Naive B cell (primary cell): ENCODE measurements around the gene RBM19. TPM values are rescaled to one million over a fixed set of nuclear protein-coding genes. Genes with fewer than 3 reads are reported as not detected.

Source experiments
- ATAC-seq, 2 donors: fragments of 150-1000 bp; cut with Tn5 transposase; 2 replicates each; pipeline ENCODE4 v1.10.0; 2021; ENCODE audit warnings: low read depth in 2 of 2, mild to moderate bottlenecking in 2 of 2, moderate library complexity in 2 of 2
- DNase-seq: peaks from one replicate; pipeline ENCODE4 v3.0.0; 2022
- H3K27ac Mint-ChIP-seq, 6 donors: one replicate each; pipeline ENCODE4 v1.8.0; 2020 to 2022; ENCODE audit warnings: mild to moderate bottlenecking in 6 of 6, mixed read lengths in 6 of 6, moderate library complexity in 5 of 6, inconsistent platforms in 2 of 6
- H3K27me3 Mint-ChIP-seq, 3 donors: one replicate each; pipeline ENCODE4 v1.8.0; 2021 to 2022; ENCODE audit warnings: mixed read lengths in 3 of 3, mild to moderate bottlenecking in 1 of 3
- H3K36me3 Mint-ChIP-seq, 2 donors: one replicate each; pipeline ENCODE4 v1.8.0; 2020 to 2022; ENCODE audit warnings: mixed read lengths in 2 of 2, inconsistent platforms in 1 of 2, mild to moderate bottlenecking in 1 of 2
- H3K4me1 Mint-ChIP-seq, 3 donors: one replicate each; pipeline ENCODE4 v1.8.0; 2020 to 2022; ENCODE audit warnings: mixed read lengths in 3 of 3, inconsistent platforms in 1 of 3, mild to moderate bottlenecking in 1 of 3, moderate library complexity in 1 of 3
- H3K4me3 Mint-ChIP-seq, 8 donors: one replicate each; pipeline ENCODE4 v1.8.0; 2020 to 2022; ENCODE audit warnings: mild to moderate bottlenecking in 8 of 8, mixed read lengths in 8 of 8, moderate library complexity in 8 of 8, inconsistent platforms in 2 of 8
- H3K9me3 Mint-ChIP-seq, 7 donors: one replicate each; pipeline ENCODE4 v1.8.0; 2020 to 2022; ENCODE audit warnings: mixed read lengths in 7 of 7, mild to moderate bottlenecking in 5 of 7, inconsistent platforms in 2 of 7, moderate library complexity in 1 of 7
- polyA plus RNA-seq, 6 donors: library from polyadenylated mRNA; unstranded; fragments of 300-500 nt; fragmentation: Illumina TruSeq; gene quantifications; one replicate each; pipeline ENCODE4 v1.2.3, GENCODE V29; 2021; ENCODE audit warnings: low read depth in 6 of 6

Gene RBM19
- polyA plus RNA-seq, 6 donors from 2014 or later, result 5.6 to 18.9 (median 10.5) TPM

GRCh38 chr12:113896194-113896593 lies 69.9 kb downstream of the RBM19 start:
- peaks cover 0 to 2% (median 0%) of the 10 kb centered on the region in 3 donors for H3K4me1 Mint-ChIP-seq
- no peak for DNase-seq
- no peak for ATAC-seq
- H3K27ac Mint-ChIP-seq, result no peak overlapping the region
- no peaks in the 10 kb centered on the region for H3K9me3 Mint-ChIP-seq
- no peak overlapping the region for H3K4me3 Mint-ChIP-seq
- no peaks in the 10 kb centered on the region for H3K27me3 Mint-ChIP-seq
- peaks cover 35 to 38% of the 10 kb centered on the region in 2 donors for H3K36me3 Mint-ChIP-seq

GRCh38 chr12:113895176-113895575 lies 70.9 kb downstream of the RBM19 start:
- ATAC-seq, result no peak
- Mint-ChIP-seq H3K4me3 (no peak overlapping the region), H3K4me1 (peaks cover 0 to 2% (median 0%) of the 10 kb centered on the region in 3 donors), H3K36me3 (peaks cover 39 to 41% of the 10 kb centered on the region in 2 donors), H3K9me3 (no peaks in the 10 kb centered on the region), H3K27ac (no peak overlapping the region), H3K27me3 (no peaks in the 10 kb centered on the region)
- no peak for DNase-seq

GRCh38 chr12:113894697-113895096 lies 71.4 kb downstream of the RBM19 start:
- Mint-ChIP-seq H3K27me3 (no peaks in the 10 kb centered on the region), H3K4me1 (peaks cover 0 to 2% (median 0%) of the 10 kb centered on the region in 3 donors), H3K9me3 (no peaks in the 10 kb centered on the region), H3K4me3 (no peak overlapping the region), H3K27ac (no peak overlapping the region), H3K36me3 (peaks cover 42% of the 10 kb centered on the region in 2 donors)
- DNase-seq (no peak), ATAC-seq (no peak)

- ATAC-seq, result no peak
- H3K27ac Mint-ChIP-seq, result no peak overlapping the region
- H3K4me3 Mint-ChIP-seq, result peak overlapping the region in 1 of 8 donors; percentile 55
- no peak for DNase-seq
- H3K9me3 Mint-ChIP-seq, result no peaks in the 10 kb centered on the region
- peaks cover 42 to 49% of the 10 kb centered on the region in 2 donors for H3K36me3 Mint-ChIP-seq
- H3K4me1 Mint-ChIP-seq, result peaks cover 0 to 2% (median 0%) of the 10 kb centered on the region in 3 donors
- no peaks in the 10 kb centered on the region for H3K27me3 Mint-ChIP-seq
These were observed 72.9 kb downstream of the RBM19 start for GRCh38 chr12:113893221-113893620.

GRCh38 chr12:113892556-113892955 lies 73.6 kb downstream of the RBM19 start:
- Mint-ChIP-seq H3K36me3 (peaks cover 42 to 49% of the 10 kb centered on the region in 2 donors), H3K27me3 (no peaks in the 10 kb centered on the region), H3K4me1 (peaks cover 0 to 2% (median 0%) of the 10 kb centered on the region in 3 donors), H3K9me3 (no peaks in the 10 kb centered on the region), H3K27ac (peak overlapping the region in 1 of 6 donors; percentile 53), H3K4me3 (no peak overlapping the region)
- DNase-seq, result no peak
- ATAC-seq, result no peak

- Mint-ChIP-seq H3K36me3 (peaks cover 42 to 49% of the 10 kb centered on the region in 2 donors), H3K27ac (peak overlapping the region in 3 of 6 donors; percentile 15 to 61 (median 53)), H3K27me3 (no peaks in the 10 kb centered on the region), H3K4me1 (peaks cover 0 to 2% (median 0%) of the 10 kb centered on the region in 3 donors), H3K9me3 (no peaks in the 10 kb centered on the region), H3K4me3 (no peak overlapping the region)
- ATAC-seq (no peak), DNase-seq (no peak)
These were observed 74.2 kb downstream of the RBM19 start for GRCh38 chr12:113891739-113892520.

- H3K4me1 Mint-ChIP-seq, result peaks cover 0 to 2% (median 0%) of the 10 kb centered on the region in 3 donors
- peaks cover 35 to 43% of the 10 kb centered on the region in 2 donors for H3K36me3 Mint-ChIP-seq
- DNase-seq, result no peak
- no peak overlapping the region for H3K4me3 Mint-ChIP-seq
- ATAC-seq, result no peak
- no peaks in the 10 kb centered on the region for H3K9me3 Mint-ChIP-seq
- H3K27me3 Mint-ChIP-seq, result no peaks in the 10 kb centered on the region
- H3K27ac Mint-ChIP-seq, result no peak overlapping the region
These were observed 74.9 kb downstream of the RBM19 start for GRCh38 chr12:113891167-113891692.

GRCh38 chr12:113889891-113890581 lies 76.1 kb downstream of the RBM19 start:
- Mint-ChIP-seq H3K4me3 (no peak overlapping the region), H3K27me3 (no peaks in the 10 kb centered on the region), H3K36me3 (peaks cover 31 to 33% of the 10 kb centered on the region in 2 donors), H3K27ac (peak overlapping the region in 2 of 6 donors; percentile 62 to 89), H3K9me3 (no peaks in the 10 kb centered on the region), H3K4me1 (no peaks in the 10 kb centered on the region)
- DNase-seq, result no peak
- no peak for ATAC-seq

GRCh38 chr12:113889076-113889475 lies 77.0 kb downstream of the RBM19 start:
- peaks cover 30 to 35% of the 10 kb centered on the region in 2 donors for H3K36me3 Mint-ChIP-seq
- H3K4me1 Mint-ChIP-seq, result no peaks in the 10 kb centered on the region
- DNase-seq (no peak), ATAC-seq (no peak)
- H3K27me3 Mint-ChIP-seq, result no peaks in the 10 kb centered on the region
- no peaks in the 10 kb centered on the region for H3K9me3 Mint-ChIP-seq
- H3K4me3 Mint-ChIP-seq, result no peak overlapping the region
- no peak overlapping the region for H3K27ac Mint-ChIP-seq

- no peak for ATAC-seq
- Mint-ChIP-seq H3K27ac (no peak overlapping the region), H3K27me3 (no peaks in the 10 kb centered on the region), H3K4me1 (no peaks in the 10 kb centered on the region), H3K4me3 (no peak overlapping the region), H3K36me3 (peaks cover 26 to 30% of the 10 kb centered on the region in 2 donors), H3K9me3 (no peaks in the 10 kb centered on the region)
- no peak for DNase-seq
These were observed 77.7 kb downstream of the RBM19 start for GRCh38 chr12:113888435-113888834.

GRCh38 chr12:113887906-113888305 lies 78.2 kb downstream of the RBM19 start:
- no peak for ATAC-seq
- peaks cover 25 to 27% of the 10 kb centered on the region in 2 donors for H3K36me3 Mint-ChIP-seq
- H3K4me3 Mint-ChIP-seq, result no peak overlapping the region
- H3K27ac Mint-ChIP-seq, result no peak overlapping the region
- no peaks in the 10 kb centered on the region for H3K4me1 Mint-ChIP-seq
- no peak for DNase-seq
- no peaks in the 10 kb centered on the region for H3K27me3 Mint-ChIP-seq
- H3K9me3 Mint-ChIP-seq, result no peaks in the 10 kb centered on the region

GRCh38 chr12:113886721-113887120 lies 79.4 kb downstream of the RBM19 start:
- Mint-ChIP-seq H3K4me1 (peaks cover 0 to 4% (median 0%) of the 10 kb centered on the region in 3 donors), H3K36me3 (peaks cover 21 to 26% of the 10 kb centered on the region in 2 donors), H3K27me3 (no peaks in the 10 kb centered on the region), H3K9me3 (no peaks in the 10 kb centered on the region), H3K27ac (no peak overlapping the region), H3K4me3 (no peak overlapping the region)
- no peak for ATAC-seq
- no peak for DNase-seq

GRCh38 chr12:113884392-113884791 lies 81.7 kb downstream of the RBM19 start:
- Mint-ChIP-seq H3K4me1 (peaks cover 0 to 4% (median 0%) of the 10 kb centered on the region in 3 donors), H3K4me3 (no peak overlapping the region), H3K27ac (no peak overlapping the region), H3K36me3 (peaks cover 19 to 31% of the 10 kb centered on the region in 2 donors), H3K27me3 (no peaks in the 10 kb centered on the region), H3K9me3 (no peaks in the 10 kb centered on the region)
- ATAC-seq (no peak), DNase-seq (no peak)
